Measurements from ENCODE around the gene SOX18.

SOX18 gene

GRCh38 chr20:64038565-64039292, 10.7 kb downstream of the SOX18 start:
- CTCF ChIA-PET = interaction anchor here (0.9 to 4.9 kb wide), 34 partner anchors 8 to 536 kb away, joined by 3 to 89 read pairs (median 5); partner anchors contain the start of genes PCMTD2, PRPF6, PTK6 and SAMD10
- Mint-ChIP-seq H3K27ac (peak overlapping the region; percentile 71), H3K4me3 (peak overlapping the region; percentile 67), H3K27me3 (peaks cover 40% of the 10 kb centered on the region), H3K36me3 (peaks cover 16% of the 10 kb centered on the region), H3K4me1 (peaks cover 70% of the 10 kb centered on the region), H3K9me3 (no peaks in the 10 kb centered on the region)
- peak; percentile 86 for DNase-seq

GRCh38 chr20:64038224-64038564, 11.2 kb downstream of the SOX18 start:
- CTCF ChIA-PET = interaction anchor here (0.9 to 4.9 kb wide), 28 partner anchors 9 to 535 kb away, joined by 3 to 89 read pairs (median 5); partner anchors contain the start of genes PCMTD2, PRPF6, PTK6 and SAMD10
- H3K4me1 Mint-ChIP-seq = peaks cover 68% of the 10 kb centered on the region

GRCh38 chr20:64037498-64038213, 11.8 kb downstream of the SOX18 start:
- Mint-ChIP-seq H3K27me3 (peaks cover 35% of the 10 kb centered on the region), H3K36me3 (peaks cover 18% of the 10 kb centered on the region), H3K4me1 (peaks cover 68% of the 10 kb centered on the region), H3K9me3 (no peaks in the 10 kb centered on the region), H3K4me3 (peak overlapping the region; percentile 67), H3K27ac (peak overlapping the region; percentile 62)
- no peak for DNase-seq
- CTCF ChIA-PET = interaction anchor here (0.8 to 4.9 kb wide), 23 partner anchors 9 to 500 kb away, joined by 3 to 89 read pairs (median 6); partner anchors contain the start of genes PRPF6, PTK6, SAMD10 and SOX18

More at GRCh38 chr20:64038224-64038564, 11.2 kb downstream of the SOX18 start:
- no peak for DNase-seq
- no peak overlapping the region for H3K27ac Mint-ChIP-seq
- H3K36me3 Mint-ChIP-seq = peaks cover 18% of the 10 kb centered on the region
- peak overlapping the region; percentile 67 for H3K4me3 Mint-ChIP-seq
- peaks cover 39% of the 10 kb centered on the region for H3K27me3 Mint-ChIP-seq
- H3K9me3 Mint-ChIP-seq = no peaks in the 10 kb centered on the region

GRCh38 chr20:64037199-64037497, 12.3 kb downstream of the SOX18 start:
- no peak for DNase-seq
- peaks cover 67% of the 10 kb centered on the region for H3K4me1 Mint-ChIP-seq
- H3K9me3 Mint-ChIP-seq = no peaks in the 10 kb centered on the region
- CTCF ChIA-PET = interaction anchor here (0.8 to 3.7 kb wide), 6 partner anchors 10 to 83 kb away, joined by 3 to 24 read pairs (median 10); partner anchors contain the start of genes PRPF6 and SAMD10
- peaks cover 22% of the 10 kb centered on the region for H3K36me3 Mint-ChIP-seq
- peaks cover 33% of the 10 kb centered on the region for H3K27me3 Mint-ChIP-seq
- no peak overlapping the region for H3K4me3 Mint-ChIP-seq
- H3K27ac Mint-ChIP-seq = peak overlapping the region; percentile 60

GRCh38 chr20:64036346-64037198, 12.9 kb downstream of the SOX18 start:
- CTCF ChIA-PET = interaction anchor here (0.8 to 3.7 kb wide), 4 partner anchors 9 to 84 kb away, joined by 3 to 24 read pairs (median 10); partner anchors contain the start of genes PRPF6 and SAMD10
- Mint-ChIP-seq H3K27me3 (peaks cover 27% of the 10 kb centered on the region), H3K4me3 (no peak overlapping the region), H3K4me1 (peaks cover 63% of the 10 kb centered on the region), H3K27ac (peak overlapping the region; percentile 69), H3K9me3 (no peaks in the 10 kb centered on the region), H3K36me3 (peaks cover 26% of the 10 kb centered on the region)
- no peak for DNase-seq

- no peak for DNase-seq
- Mint-ChIP-seq H3K27ac (peak within 1 kb of the TSS; percentile 92), H3K36me3 (peaks cover 27% of the 10 kb centered on the region), H3K4me1 (peaks cover 58% of the 10 kb centered on the region), H3K27me3 (peaks cover 21% of the 10 kb centered on the region), H3K9me3 (no peaks in the 10 kb centered on the region), H3K4me3 (peak within 1 kb of the TSS; percentile 35)
- CTCF ChIA-PET = interaction anchor here (2.3 kb wide), 1 partner anchor 56 kb away, joined by 16 read pairs; the partner anchor contains the start of genes PRPF6 and SAMD10
Observed at GRCh38 chr20:64035933-64036345, 13.5 kb downstream of the SOX18 start, which contains the start of gene C20orf204. TSS of gene C20orf204 (plus strand) at chr20:64036182. CDS start at chr20:64036324, 142 bp downstream.

GRCh38 chr20:64035066-64035932, 14.1 kb downstream of the SOX18 start:
- peak overlapping the region; percentile 92 for H3K27ac Mint-ChIP-seq
- H3K9me3 Mint-ChIP-seq = no peaks in the 10 kb centered on the region
- peak overlapping the region; percentile 35 for H3K4me3 Mint-ChIP-seq
- peaks cover 15% of the 10 kb centered on the region for H3K27me3 Mint-ChIP-seq
- peaks cover 30% of the 10 kb centered on the region for H3K36me3 Mint-ChIP-seq
- peaks cover 52% of the 10 kb centered on the region for H3K4me1 Mint-ChIP-seq
- DNase-seq = peak; percentile 41
- CTCF ChIA-PET = interaction anchor here (2.3 kb wide), 1 partner anchor 55 kb away, joined by 16 read pairs; the partner anchor contains the start of genes PRPF6 and SAMD10

- peaks cover 39% of the 10 kb centered on the region for H3K4me1 Mint-ChIP-seq
- peaks cover 41% of the 10 kb centered on the region for H3K36me3 Mint-ChIP-seq
- H3K9me3 Mint-ChIP-seq = no peaks in the 10 kb centered on the region
- H3K27me3 Mint-ChIP-seq = peaks cover 7% of the 10 kb centered on the region
- peak overlapping the region; percentile 68 for H3K27ac Mint-ChIP-seq
- no peak overlapping the region for H3K4me3 Mint-ChIP-seq
- no peak for DNase-seq
- CTCF ChIA-PET = interaction anchor here (0.9 kb wide), 1 partner anchor 53 kb away, joined by 6 read pairs; the partner anchor contains the start of gene PRPF6
Observed at GRCh38 chr20:64033981-64034493, 15.4 kb downstream of the SOX18 start.

- H3K9me3 Mint-ChIP-seq = no peaks in the 10 kb centered on the region
- DNase-seq = no peak
- CTCF ChIA-PET = no interaction called here
- H3K36me3 Mint-ChIP-seq = peaks cover 44% of the 10 kb centered on the region
- no peak overlapping the region for H3K4me3 Mint-ChIP-seq
- H3K4me1 Mint-ChIP-seq = peaks cover 39% of the 10 kb centered on the region
- peak overlapping the region; percentile 11 for H3K27ac Mint-ChIP-seq
- peaks cover 7% of the 10 kb centered on the region for H3K27me3 Mint-ChIP-seq
Observed at GRCh38 chr20:64032706-64033624, 16.5 kb downstream of the SOX18 start.

- Mint-ChIP-seq H3K9me3 (no peaks in the 10 kb centered on the region), H3K4me3 (no peak overlapping the region), H3K4me1 (peaks cover 28% of the 10 kb centered on the region), H3K27me3 (no peaks in the 10 kb centered on the region), H3K27ac (peak overlapping the region; percentile 33), H3K36me3 (peaks cover 48% of the 10 kb centered on the region)
- CTCF ChIA-PET = no interaction called here
- no peak for DNase-seq
Observed at GRCh38 chr20:64031822-64032314, 17.6 kb downstream of the SOX18 start.

- DNase-seq = no peak
- CTCF ChIA-PET = no interaction called here
- H3K36me3 Mint-ChIP-seq = peaks cover 54% of the 10 kb centered on the region
- no peak overlapping the region for H3K27ac Mint-ChIP-seq
- no peaks in the 10 kb centered on the region for H3K27me3 Mint-ChIP-seq
- peaks cover 17% of the 10 kb centered on the region for H3K4me1 Mint-ChIP-seq
- H3K9me3 Mint-ChIP-seq = no peaks in the 10 kb centered on the region
- H3K4me3 Mint-ChIP-seq = no peak overlapping the region
Observed at GRCh38 chr20:64030371-64031134, 18.9 kb downstream of the SOX18 start.

All from activated naive CD4-positive, alpha-beta T cell treated with anti-CD3 and anti-CD28 coated beads, Interleukin-2, amount 10 ng/mL, durations not matched to agents 7 days and 5 days (primary cell).